Endodermal cell (in vitro differentiated cells): ENCODE results near the gene MRTFA. TPM values are rescaled to one million over a fixed set of nuclear protein-coding genes. Genes with fewer than 3 reads are reported as not detected.

Experiments used
- DNase-seq: peaks from one replicate; pipeline ENCODE4 v3.0.0-alpha.2; 2017
- H3K27ac ChIP-seq: 2 replicates; pipeline ENCODE4 v1.5.1; 2013; ENCODE audit warnings: mild to moderate bottlenecking, low read depth, low read length, moderate library complexity
- H3K27me3 ChIP-seq: 2 replicates; pipeline ENCODE4 v1.6.1; 2013; ENCODE audit warnings: mild to moderate bottlenecking, low read length, moderate library complexity; ENCODE audit not compliant: insufficient read depth, control insufficient read depth, poor library complexity, severe bottlenecking
- H3K36me3 ChIP-seq: 2 replicates; pipeline ENCODE4 v1.7.0; 2013; ENCODE audit warnings: mild to moderate bottlenecking, low read length, moderate library complexity; ENCODE audit not compliant: control insufficient read depth, insufficient read depth
- H3K4me1 ChIP-seq: one replicate; pipeline ENCODE4 v1.7.0; 2013; ENCODE audit warnings: low read length; ENCODE audit not compliant: control insufficient read depth, insufficient read depth
- H3K4me3 ChIP-seq: 2 replicates; pipeline ENCODE4 v1.5.1; 2013; ENCODE audit warnings: mild to moderate bottlenecking, low read length, moderate library complexity
- H3K9ac ChIP-seq: 2 replicates; pipeline ENCODE4 v1.6.1; 2013; ENCODE audit warnings: mild to moderate bottlenecking, low read length, moderate library complexity; ENCODE audit not compliant: poor library complexity, severe bottlenecking; ENCODE audit errors: extremely low read depth
- H3K9me3 ChIP-seq: 2 replicates; pipeline ENCODE4 v1.6.1; 2013; ENCODE audit warnings: mild to moderate bottlenecking, low read length, moderate library complexity; ENCODE audit not compliant: control insufficient read depth
- H3K27ac Mint-ChIP-seq: 2 replicates; pipeline ENCODE4 v1.8.0; 2020; ENCODE audit warnings: mixed read lengths
- H3K27me3 Mint-ChIP-seq: 2 replicates; pipeline ENCODE4 v1.8.0; 2021; ENCODE audit warnings: mild to moderate bottlenecking, mixed read lengths; ENCODE audit not compliant: insufficient read depth
- H3K36me3 Mint-ChIP-seq: 2 replicates; pipeline ENCODE4 v1.8.0; 2020; ENCODE audit warnings: low read depth, mixed read lengths
- H3K4me1 Mint-ChIP-seq: 2 replicates; pipeline ENCODE4 v1.8.0; 2020; ENCODE audit warnings: mixed read lengths
- H3K4me3 Mint-ChIP-seq: 2 replicates; pipeline ENCODE4 v1.8.0; 2020; ENCODE audit warnings: mild to moderate bottlenecking, moderate library complexity, mixed read lengths
- H3K9me3 Mint-ChIP-seq: 2 replicates; pipeline ENCODE4 v1.8.0; 2020; ENCODE audit warnings: mild to moderate bottlenecking, mixed read lengths
- WGBS, 2 experiments: methylation state at CpG; one replicate each; pipeline versions ENCODE4 v1.1.5 to v1.1.7; 2013; ENCODE audit warnings: missing lambda C conversion rate in 2 of 2, mixed read lengths in 1 of 2; ENCODE audit not compliant: insufficient coverage in 1 of 2, insufficient read length in 1 of 2; 5-methylcytosine and 5-hydroxymethylcytosine counted together
- total RNA-seq, 2 donors: library from RNA; stranded (reverse); fragmentation: NEBNext Ultra II Directional in 1 of 2; extraction: Animal tissue kit (Norgen Biotek cat#: 25700) in 1 of 2; gene quantifications; 2 replicates in 1 of 2; 3 replicates in 1 of 2; pipeline ENCODE4 v1.2.1, GENCODE V29; 2021
- TF ChIP-seq, protein P1 (sequence below): fragments of 200-600 bp; sonication (generic); conservative IDR thresholded peaks from 2 replicates; pipeline ENCODE4 v1.5.0; 2021; ENCODE audit warnings: antibody characterized with exemption, mild to moderate bottlenecking

Gene MRTFA
- total RNA-seq, 2 donors from 2014 or later = 43.3 to 44.7 TPM

DNA sequence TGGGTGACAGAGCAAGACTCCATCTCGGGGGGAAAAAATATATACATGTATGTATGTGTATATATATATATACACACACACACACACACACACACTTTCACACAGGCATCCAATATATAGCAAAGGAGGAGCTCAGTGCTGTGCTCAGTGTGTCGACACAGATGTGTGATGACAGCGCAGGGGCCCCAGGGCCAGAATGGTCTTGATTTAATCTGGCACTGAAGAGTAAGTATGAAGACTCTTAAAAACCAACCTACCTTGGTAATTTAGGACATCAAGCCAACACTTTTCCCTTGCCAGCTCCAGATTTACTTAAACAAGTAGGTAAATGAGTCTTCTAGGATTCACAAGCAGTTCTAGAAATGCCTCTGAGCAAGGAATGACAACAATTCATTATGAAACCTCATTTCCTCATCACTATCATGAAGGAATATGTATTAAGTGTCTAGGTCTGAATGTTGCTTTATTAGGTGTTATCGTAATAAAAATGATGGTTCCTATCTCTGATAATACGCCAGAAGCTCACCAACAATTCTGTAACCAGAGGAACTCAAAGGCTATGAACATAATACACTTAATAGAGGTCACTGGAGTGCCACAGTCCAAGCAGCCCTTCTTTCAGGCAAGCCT, 194.6 kb downstream of the MRTFA start:
- Histone ChIP-seq H3K36me3 (no peaks in the 10 kb centered on the region), H3K9me3 (no peaks in the 10 kb centered on the region), H3K4me1 (no peaks in the 10 kb centered on the region), H3K27me3 (no peaks in the 10 kb centered on the region), H3K27ac (no peak overlapping the region), H3K4me3 (no peak overlapping the region), H3K9ac (no peak overlapping the region)
- Mint-ChIP-seq H3K27ac (no peak overlapping the region), H3K9me3 (peaks cover 6% of the 10 kb centered on the region), H3K27me3 (no peaks in the 10 kb centered on the region), H3K4me1 (peaks cover 17% of the 10 kb centered on the region), H3K36me3 (peaks cover 25% of the 10 kb centered on the region), H3K4me3 (no peak overlapping the region)
- no peak for DNase-seq
- WGBS, 2 experiments = 88 to 90% methylated on average over 1 to 4 of the region's 5 CpGs
- TF ChIP-seq, protein P1, sequence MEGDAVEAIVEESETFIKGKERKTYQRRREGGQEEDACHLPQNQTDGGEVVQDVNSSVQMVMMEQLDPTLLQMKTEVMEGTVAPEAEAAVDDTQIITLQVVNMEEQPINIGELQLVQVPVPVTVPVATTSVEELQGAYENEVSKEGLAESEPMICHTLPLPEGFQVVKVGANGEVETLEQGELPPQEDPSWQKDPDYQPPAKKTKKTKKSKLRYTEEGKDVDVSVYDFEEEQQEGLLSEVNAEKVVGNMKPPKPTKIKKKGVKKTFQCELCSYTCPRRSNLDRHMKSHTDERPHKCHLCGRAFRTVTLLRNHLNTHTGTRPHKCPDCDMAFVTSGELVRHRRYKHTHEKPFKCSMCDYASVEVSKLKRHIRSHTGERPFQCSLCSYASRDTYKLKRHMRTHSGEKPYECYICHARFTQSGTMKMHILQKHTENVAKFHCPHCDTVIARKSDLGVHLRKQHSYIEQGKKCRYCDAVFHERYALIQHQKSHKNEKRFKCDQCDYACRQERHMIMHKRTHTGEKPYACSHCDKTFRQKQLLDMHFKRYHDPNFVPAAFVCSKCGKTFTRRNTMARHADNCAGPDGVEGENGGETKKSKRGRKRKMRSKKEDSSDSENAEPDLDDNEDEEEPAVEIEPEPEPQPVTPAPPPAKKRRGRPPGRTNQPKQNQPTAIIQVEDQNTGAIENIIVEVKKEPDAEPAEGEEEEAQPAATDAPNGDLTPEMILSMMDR = no peak

GRCh38 chr22:40436505-40437431, 199.8 kb downstream of the MRTFA start:
- Histone ChIP-seq H3K36me3 (peaks cover 12% of the 10 kb centered on the region), H3K4me3 (no peak overlapping the region), H3K27me3 (no peaks in the 10 kb centered on the region), H3K27ac (no peak overlapping the region), H3K9ac (no peak overlapping the region), H3K4me1 (no peaks in the 10 kb centered on the region), H3K9me3 (no peaks in the 10 kb centered on the region)
- TF ChIP-seq, protein P1 = peak; percentile 86
- 57 to 67% methylated on average over 9 to 12 of the region's 12 CpGs for WGBS, 2 experiments
- Mint-ChIP-seq H3K4me1 (peaks cover 23% of the 10 kb centered on the region), H3K4me3 (no peak overlapping the region), H3K27ac (peak overlapping the region; percentile 32), H3K36me3 (peaks cover 16% of the 10 kb centered on the region), H3K9me3 (no peaks in the 10 kb centered on the region), H3K27me3 (no peaks in the 10 kb centered on the region)
- peak; percentile 69 for DNase-seq

GRCh38 chr22:40434745-40435144, 201.8 kb downstream of the MRTFA start:
- no peak for DNase-seq
- Histone ChIP-seq H3K9ac (no peak overlapping the region), H3K9me3 (no peaks in the 10 kb centered on the region), H3K4me3 (no peak overlapping the region), H3K36me3 (peaks cover 24% of the 10 kb centered on the region), H3K27me3 (no peaks in the 10 kb centered on the region), H3K27ac (no peak overlapping the region), H3K4me1 (no peaks in the 10 kb centered on the region)
- no peaks in the 10 kb centered on the region for H3K9me3 Mint-ChIP-seq
- peaks cover 25% of the 10 kb centered on the region for H3K36me3 Mint-ChIP-seq
- WGBS, 2 experiments = 91 to 98% methylated on average over 5 of the region's 5 CpGs
- no peaks in the 10 kb centered on the region for H3K27me3 Mint-ChIP-seq
- TF ChIP-seq, protein P1 = no peak
- H3K27ac Mint-ChIP-seq = no peak overlapping the region
- H3K4me3 Mint-ChIP-seq = no peak overlapping the region
- H3K4me1 Mint-ChIP-seq = peaks cover 15% of the 10 kb centered on the region
